Smooth muscle cell (in vitro differentiated cells): ENCODE data around the gene ARCN1. TPM values are rescaled to one million over a fixed set of nuclear protein-coding genes. Genes with fewer than 3 reads are reported as not detected.

Experiments used
- DNase-seq: peaks from one replicate; lab custom pipeline; 2025; ENCODE audit not compliant: unreplicated experiment; lab: John Stamatoyannopoulos, UW
- H2AFZ ChIP-seq: fragments of 200-600 bp; sonication (generic); 2 replicates; pipeline ENCODE4 v1.6.0; 2016; ENCODE audit warnings: antibody characterized with exemption, low read depth, mild to moderate bottlenecking
- H3F3A ChIP-seq: fragments of 200-600 bp; sonication (generic); 2 replicates; pipeline ENCODE4 v1.6.0; 2017; ENCODE audit warnings: antibody characterized with exemption, low read depth
- H3K27ac ChIP-seq: fragments of 200-600 bp; sonication (generic); 2 replicates; pipeline ENCODE4 v1.5.1; 2016; ENCODE audit warnings: low read depth, mild to moderate bottlenecking
- H3K27me3 ChIP-seq: fragments of 200-600 bp; sonication (generic); 2 replicates; pipeline ENCODE4 v1.6.1; 2016; ENCODE audit warnings: low read depth, mild to moderate bottlenecking
- H3K36me3 ChIP-seq: fragments of 200-600 bp; sonication (generic); 2 replicates; pipeline ENCODE4 v1.5.1; 2016; ENCODE audit warnings: low read depth
- H3K4me1 ChIP-seq: fragments of 200-600 bp; sonication (generic); 2 replicates; pipeline ENCODE4 v1.5.1; 2016; ENCODE audit warnings: low read depth
- H3K4me2 ChIP-seq: fragments of 200-600 bp; sonication (generic); 2 replicates; pipeline ENCODE4 v1.6.0; 2016; ENCODE audit warnings: mild to moderate bottlenecking
- H3K4me3 ChIP-seq: fragments of 200-600 bp; sonication (generic); 2 replicates; pipeline ENCODE4 v1.5.1; 2016; ENCODE audit warnings: mild to moderate bottlenecking
- H3K79me2 ChIP-seq: fragments of 200-600 bp; sonication (generic); 2 replicates; pipeline ENCODE4 v1.6.0; 2016; ENCODE audit warnings: low read depth, mild to moderate bottlenecking
- H3K9ac ChIP-seq: fragments of 200-600 bp; sonication (generic); 2 replicates; pipeline ENCODE4 v1.6.0; 2016; ENCODE audit warnings: low read depth
- H3K9me3 ChIP-seq: fragments of 200-600 bp; sonication (generic); replicated peaks from 2 replicates; pipeline ENCODE4 v1.5.1; 2016; ENCODE audit warnings: low read depth
- H4K20me1 ChIP-seq: fragments of 200-600 bp; sonication (generic); 2 replicates; pipeline ENCODE4 v1.6.0; 2016; ENCODE audit warnings: low read depth
- CTCF ChIP-seq: fragments of 200-600 bp; sonication (generic); IDR thresholded peaks from 2 replicates; pipeline ENCODE4 v1.5.1; 2017; ENCODE audit warnings: borderline replicate concordance, mild to moderate bottlenecking, antibody characterized with exemption; ENCODE audit not compliant: insufficient read depth, poor library complexity, severe bottlenecking
- WGBS: methylation state at CpG from one replicate; pipeline ENCODE4 v1.1.7; 2016; ENCODE audit warnings: low lambda C conversion rate; 5-methylcytosine and 5-hydroxymethylcytosine counted together
- polyA plus RNA-seq: library from polyadenylated mRNA; unstranded; fragments of >200 nt; fragmentation: Nextera tagmentation; extraction: Ambion mirVana; gene quantifications from 2 replicates; pipeline ENCODE4 v1.2.1, GENCODE V29; 2016
- total RNA-seq: library from RNA; depleted of rRNA; stranded (reverse); fragments of >200 nt; gene quantifications from 2 replicates; pipeline ENCODE4 v1.2.3, GENCODE V29; 2014

Gene ARCN1
- total and polyA plus RNA-seq, 2 experiments from 2014 or later, result 285 to 314 TPM

- Histone ChIP-seq H3K79me2 (no peaks in the 10 kb centered on the region), H3F3A (no peaks in the 10 kb centered on the region), H2AFZ (no peak overlapping the region), H3K4me3 (peak overlapping the region; percentile 68), H3K27ac (no peak overlapping the region), H3K4me1 (peaks cover 7% of the 10 kb centered on the region), H4K20me1 (no peaks in the 10 kb centered on the region), H3K9me3 (no peaks in the 10 kb centered on the region), H3K4me2 (peak overlapping the region; percentile 95), H3K27me3 (no peaks in the 10 kb centered on the region), H3K9ac (no peak overlapping the region), H3K36me3 (no peaks in the 10 kb centered on the region)
- WGBS, result 78% methylated on average over 5 of the region's 5 CpGs
- TF ChIP-seq CTCF, result no peak
- DNase-seq, result no peak
These were observed 42.5 kb upstream of the ARCN1 start for GRCh38 chr11:118529584-118530175.

DNA sequence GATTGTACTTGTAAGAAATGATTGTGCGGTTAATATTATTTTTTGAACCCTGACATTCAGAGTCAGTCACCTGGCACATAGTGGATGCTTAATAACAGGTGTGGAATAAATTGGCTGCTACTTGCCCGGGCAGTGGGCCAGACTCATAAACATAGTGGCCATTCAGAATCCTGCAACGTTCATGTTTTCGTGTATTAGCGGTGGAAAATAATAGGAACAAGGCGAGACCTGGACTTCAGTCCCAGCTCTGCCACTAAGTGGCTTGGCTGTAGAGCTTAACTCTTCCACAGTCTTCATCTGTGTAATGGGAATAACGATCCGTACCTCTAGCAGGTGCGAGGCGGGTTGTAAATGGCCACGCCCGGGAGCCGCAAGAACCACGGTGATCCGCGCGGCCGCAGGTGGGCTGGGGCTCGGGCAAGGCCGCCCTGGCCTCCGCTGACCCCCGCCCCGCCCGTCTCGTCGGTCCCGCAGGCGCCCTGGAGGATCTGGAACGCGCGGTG is 42.0 kb upstream of the ARCN1 start:
- H3K4me1 ChIP-seq, result peaks cover 7% of the 10 kb centered on the region
- TF ChIP-seq CTCF, result no peak
- H3K27me3 ChIP-seq, result no peaks in the 10 kb centered on the region
- H3K9me3 ChIP-seq, result no peaks in the 10 kb centered on the region
- no peaks in the 10 kb centered on the region for H4K20me1 ChIP-seq
- no peaks in the 10 kb centered on the region for H3K36me3 ChIP-seq
- H3K79me2 ChIP-seq, result no peaks in the 10 kb centered on the region
- DNase-seq, result no peak
- H3F3A ChIP-seq, result no peaks in the 10 kb centered on the region
- peak overlapping the region; percentile 68 for H3K4me3 ChIP-seq
- H3K9ac ChIP-seq, result peak overlapping the region; percentile 49
- H3K4me2 ChIP-seq, result peak overlapping the region; percentile 95
- H3K27ac ChIP-seq, result no peak overlapping the region
- WGBS, result 8% methylated on average over 31 of the region's 31 CpGs
- no peak overlapping the region for H2AFZ ChIP-seq

- H3K4me3 ChIP-seq, result peak within 1 kb of the TSS; percentile 68
- peaks cover 7% of the 10 kb centered on the region for H3K4me1 ChIP-seq
- no peaks in the 10 kb centered on the region for H3K79me2 ChIP-seq
- peak within 1 kb of the TSS; percentile 16 for H2AFZ ChIP-seq
- no peaks in the 10 kb centered on the region for H3K27me3 ChIP-seq
- no peak for DNase-seq
- no peaks in the 10 kb centered on the region for H4K20me1 ChIP-seq
- H3F3A ChIP-seq, result no peaks in the 10 kb centered on the region
- H3K27ac ChIP-seq, result no peak within 1 kb of the TSS
- under 1% methylated on average over 62 of the region's 94 CpGs for WGBS
- no peaks in the 10 kb centered on the region for H3K36me3 ChIP-seq
- peak within 1 kb of the TSS; percentile 49 for H3K9ac ChIP-seq
- TF ChIP-seq CTCF, result no peak
- peak within 1 kb of the TSS; percentile 95 for H3K4me2 ChIP-seq
- no peaks in the 10 kb centered on the region for H3K9me3 ChIP-seq
These were observed 41.3 kb upstream of the ARCN1 start, which contains the start of gene TMEM25 for GRCh38 chr11:118530683-118531596. Gene TMEM25, plus strand, starts transcription at chr11:118531192. Its CDS starts 610 bp downstream, at chr11:118531802.
